Measurements from ENCODE around the gene KMT5B. TPM values are rescaled to one million over a fixed set of nuclear protein-coding genes. Genes with fewer than 3 reads are reported as not detected.
A peak's percentile ranks its signal among the peaks of the same experiment; 100 is the strongest.

KMT5B gene
- total and polyA plus RNA-seq, 2 of the 13 experiments (the other 11 are each of a cell fraction or from before 2014, with no cell fraction given) = 17.6 to 23.7 TPM

DNA sequence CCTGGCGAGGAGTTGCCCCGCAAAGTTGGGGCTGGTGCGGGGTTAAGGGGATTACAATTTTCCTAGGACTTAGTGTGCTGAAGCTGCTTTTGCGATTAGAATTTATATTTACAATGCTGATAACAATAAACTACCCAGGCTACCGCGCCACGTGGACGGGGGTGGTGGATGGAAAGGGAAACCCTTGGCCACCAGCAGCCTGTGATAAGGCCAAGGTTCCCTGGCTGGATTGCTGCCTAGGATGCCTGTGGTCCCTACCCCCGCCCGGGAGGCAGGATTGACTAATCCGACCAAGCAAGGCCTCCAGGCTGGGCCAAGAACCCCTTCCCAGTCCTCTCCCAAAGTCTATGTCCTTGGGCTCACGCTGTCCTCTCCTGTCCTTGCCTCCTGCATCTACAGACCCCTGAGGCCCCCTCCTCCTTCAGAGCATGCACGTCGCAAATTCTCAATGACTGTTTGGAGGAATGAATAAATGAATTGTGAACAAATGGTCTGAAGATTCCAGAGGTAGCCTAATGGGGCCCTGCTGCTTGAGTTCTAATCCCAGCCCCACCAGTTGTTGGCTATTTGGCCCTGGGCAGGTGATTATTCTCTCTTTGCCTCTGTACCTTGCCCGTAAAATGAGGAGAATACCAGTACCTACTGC is 84.3 kb downstream of the KMT5B start (continued):
- TF ChIP-seq, protein P1, sequence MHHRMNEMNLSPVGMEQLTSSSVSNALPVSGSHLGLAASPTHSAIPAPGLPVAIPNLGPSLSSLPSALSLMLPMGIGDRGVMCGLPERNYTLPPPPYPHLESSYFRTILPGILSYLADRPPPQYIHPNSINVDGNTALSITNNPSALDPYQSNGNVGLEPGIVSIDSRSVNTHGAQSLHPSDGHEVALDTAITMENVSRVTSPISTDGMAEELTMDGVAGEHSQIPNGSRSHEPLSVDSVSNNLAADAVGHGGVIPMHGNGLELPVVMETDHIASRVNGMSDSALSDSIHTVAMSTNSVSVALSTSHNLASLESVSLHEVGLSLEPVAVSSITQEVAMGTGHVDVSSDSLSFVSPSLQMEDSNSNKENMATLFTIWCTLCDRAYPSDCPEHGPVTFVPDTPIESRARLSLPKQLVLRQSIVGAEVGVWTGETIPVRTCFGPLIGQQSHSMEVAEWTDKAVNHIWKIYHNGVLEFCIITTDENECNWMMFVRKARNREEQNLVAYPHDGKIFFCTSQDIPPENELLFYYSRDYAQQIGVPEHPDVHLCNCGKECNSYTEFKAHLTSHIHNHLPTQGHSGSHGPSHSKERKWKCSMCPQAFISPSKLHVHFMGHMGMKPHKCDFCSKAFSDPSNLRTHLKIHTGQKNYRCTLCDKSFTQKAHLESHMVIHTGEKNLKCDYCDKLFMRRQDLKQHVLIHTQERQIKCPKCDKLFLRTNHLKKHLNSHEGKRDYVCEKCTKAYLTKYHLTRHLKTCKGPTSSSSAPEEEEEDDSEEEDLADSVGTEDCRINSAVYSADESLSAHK (CRISPR knock-in tag; IDR thresholded peaks at IDR 0.05; ENCODE audit: borderline replicate concordance) = no peak
- TF ChIP-seq FOXP1 (IDR thresholded peaks at IDR 0.05) = no peak
- no peak; the same call in 1 of the 2 replicates for TF ChIP-seq FOXP1 (CRISPR knock-in tag; IDR thresholded peaks at IDR 0.05)
- no peak for TF ChIP-seq ZNF83 (CRISPR knock-in tag; IDR thresholded peaks at IDR 0.05; ENCODE audit: borderline replicate concordance)
- no peak for TF ChIP-seq ZNF282 (IDR thresholded peaks at IDR 0.05; ENCODE audit: partially characterized antibody)
- no peak for TF ChIP-seq FUBP1 (CRISPR knock-in tag; IDR thresholded peaks at IDR 0.05; ENCODE audit: borderline replicate concordance)
- no peak for TF ChIP-seq NCOA1 (CRISPR knock-in tag; IDR thresholded peaks at IDR 0.05)
- peak; percentile 78 for TF ChIP-seq DMAP1 (CRISPR knock-in tag; IDR thresholded peaks at IDR 0.05)
- peak; percentile 72 for TF ChIP-seq AKAP8 (CRISPR knock-in tag; IDR thresholded peaks at IDR 0.05)
- TF ChIP-seq, protein P2, sequence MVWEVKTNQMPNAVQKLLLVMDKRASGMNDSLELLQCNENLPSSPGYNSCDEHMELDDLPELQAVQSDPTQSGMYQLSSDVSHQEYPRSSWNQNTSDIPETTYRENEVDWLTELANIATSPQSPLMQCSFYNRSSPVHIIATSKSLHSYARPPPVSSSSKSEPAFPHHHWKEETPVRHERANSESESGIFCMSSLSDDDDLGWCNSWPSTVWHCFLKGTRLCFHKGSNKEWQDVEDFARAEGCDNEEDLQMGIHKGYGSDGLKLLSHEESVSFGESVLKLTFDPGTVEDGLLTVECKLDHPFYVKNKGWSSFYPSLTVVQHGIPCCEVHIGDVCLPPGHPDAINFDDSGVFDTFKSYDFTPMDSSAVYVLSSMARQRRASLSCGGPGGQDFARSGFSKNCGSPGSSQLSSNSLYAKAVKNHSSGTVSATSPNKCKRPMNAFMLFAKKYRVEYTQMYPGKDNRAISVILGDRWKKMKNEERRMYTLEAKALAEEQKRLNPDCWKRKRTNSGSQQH (CRISPR knock-in tag; IDR thresholded peaks at IDR 0.05; ENCODE audit: low read depth) = no peak
- TF ChIP-seq CENPX (CRISPR knock-in tag; IDR thresholded peaks at IDR 0.05) = no peak
- TF ChIP-seq ZNF646 (CRISPR knock-in tag; IDR thresholded peaks at IDR 0.05) = no peak
- no peak for TF ChIP-seq RFXANK (CRISPR knock-in tag; IDR thresholded peaks at IDR 0.05)

Data from HepG2 (cell line).